ENCODE measurements around the gene AUNIP.
A peak's percentile ranks its signal among the peaks of the same experiment; 100 is the strongest.

Gene AUNIP

GRCh38 chr1:25819491-25820246, 39.6 kb downstream of the AUNIP start, which contains the start of gene MTFR1L:
TSS of gene MTFR1L (plus strand) at chr1:25819954. CDS start at chr1:25823105, 3,151 bp downstream.
- Histone ChIP-seq H3K4me1 (ENCODE audit: low read length) (peaks cover 11% of the 10 kb centered on the region), H3K9me3 (replicated peaks; ENCODE audit: insufficient read depth, low read length) (no peaks in the 10 kb centered on the region), H3K36me3 (replicated peaks; ENCODE audit: insufficient read depth, low read length) (no peaks in the 10 kb centered on the region), H3K9ac (ENCODE audit: low read length) (peak within 1 kb of the TSS; percentile 82), H3K9me2 (replicated peaks; ENCODE audit: insufficient read depth, low read length) (no peaks in the 10 kb centered on the region), H3K4me2 (ENCODE audit: low read depth, low read length) (peak within 1 kb of the TSS; percentile 91), H2AFZ (ENCODE audit: low read length) (peak within 1 kb of the TSS; percentile 91), H3K27me3 (replicated peaks; ENCODE audit: insufficient read depth, low read length) (no peaks in the 10 kb centered on the region), H3K27ac (ENCODE audit: low read length) (peak within 1 kb of the TSS; percentile 78; the same call in 1 of the 2 replicates), H4K20me1 (ENCODE audit: insufficient read depth, low read length) (no peaks in the 10 kb centered on the region), H3F3A (ENCODE audit: insufficient read depth, low read length) (peaks cover 15% of the 10 kb centered on the region; the same call in 1 of the 2 replicates), H3K79me2 (ENCODE audit: low read length) (peaks cover 19% of the 10 kb centered on the region), H3K4me3 (ENCODE audit: low read length) (peak within 1 kb of the TSS; percentile 69)
- peak; percentile 94 for DNase-seq
- TF ChIP-seq EZH2phosphoT487 (IDR thresholded peaks at IDR 0.05; ENCODE audit: low read length) = no peak
- TF ChIP-seq EZH2 (optimal IDR thresholded peaks at IDR 0.05; ENCODE audit: low read depth, low read length) = no peak
- TF ChIP-seq CTCF (IDR thresholded peaks at IDR 0.05; ENCODE audit: low read length) = no peak

GRCh38 chr1:25818569-25818968, 40.7 kb downstream of the AUNIP start:
- H3K4me2 ChIP-seq (ENCODE audit: low read depth, low read length) = peak overlapping the region; percentile 91; the same call in 1 of the 2 replicates
- H3K9me2 ChIP-seq (replicated peaks; ENCODE audit: insufficient read depth, low read length) = no peaks in the 10 kb centered on the region
- peaks cover 19% of the 10 kb centered on the region for H3K79me2 ChIP-seq (ENCODE audit: low read length)
- peaks cover 11% of the 10 kb centered on the region for H3K4me1 ChIP-seq (ENCODE audit: low read length)
- DNase-seq = no peak
- no peaks in the 10 kb centered on the region for H3K27me3 ChIP-seq (replicated peaks; ENCODE audit: insufficient read depth, low read length)
- H3K9me3 ChIP-seq (replicated peaks; ENCODE audit: insufficient read depth, low read length) = no peaks in the 10 kb centered on the region
- no peaks in the 10 kb centered on the region for H4K20me1 ChIP-seq (ENCODE audit: insufficient read depth, low read length)
- H2AFZ ChIP-seq (ENCODE audit: low read length) = no peak overlapping the region
- peaks cover 15% of the 10 kb centered on the region; the same call in 1 of the 2 replicates for H3F3A ChIP-seq (ENCODE audit: insufficient read depth, low read length)
- TF ChIP-seq EZH2 (optimal IDR thresholded peaks at IDR 0.05; ENCODE audit: low read depth, low read length) (no peak), CTCF (IDR thresholded peaks at IDR 0.05; ENCODE audit: low read length) (no peak), EZH2phosphoT487 (IDR thresholded peaks at IDR 0.05; ENCODE audit: low read length) (no peak)
- no peaks in the 10 kb centered on the region for H3K36me3 ChIP-seq (replicated peaks; ENCODE audit: insufficient read depth, low read length)
- H3K4me3 ChIP-seq (ENCODE audit: low read length) = no peak overlapping the region
- H3K9ac ChIP-seq (ENCODE audit: low read length) = no peak overlapping the region
- no peak overlapping the region for H3K27ac ChIP-seq (ENCODE audit: low read length)

- H3K4me3 ChIP-seq (ENCODE audit: low read length) = no peak overlapping the region
- no peaks in the 10 kb centered on the region for H3K9me2 ChIP-seq (replicated peaks; ENCODE audit: insufficient read depth, low read length)
- H2AFZ ChIP-seq (ENCODE audit: low read length) = no peak overlapping the region
- no peak for DNase-seq
- H3K4me1 ChIP-seq (ENCODE audit: low read length) = peaks cover 11% of the 10 kb centered on the region
- H3K27me3 ChIP-seq (replicated peaks; ENCODE audit: insufficient read depth, low read length) = no peaks in the 10 kb centered on the region
- no peak overlapping the region for H3K27ac ChIP-seq (ENCODE audit: low read length)
- H3K9ac ChIP-seq (ENCODE audit: low read length) = no peak overlapping the region
- H3K79me2 ChIP-seq (ENCODE audit: low read length) = peaks cover 19% of the 10 kb centered on the region
- TF ChIP-seq CTCF (IDR thresholded peaks at IDR 0.05; ENCODE audit: low read length) = no peak
- TF ChIP-seq EZH2phosphoT487 (IDR thresholded peaks at IDR 0.05; ENCODE audit: low read length) = no peak
- no peak for TF ChIP-seq EZH2 (optimal IDR thresholded peaks at IDR 0.05; ENCODE audit: low read depth, low read length)
- H3K4me2 ChIP-seq (ENCODE audit: low read depth, low read length) = no peak overlapping the region
- no peaks in the 10 kb centered on the region for H4K20me1 ChIP-seq (ENCODE audit: insufficient read depth, low read length)
- H3K9me3 ChIP-seq (replicated peaks; ENCODE audit: insufficient read depth, low read length) = no peaks in the 10 kb centered on the region
- no peaks in the 10 kb centered on the region for H3K36me3 ChIP-seq (replicated peaks; ENCODE audit: insufficient read depth, low read length)
- H3F3A ChIP-seq (ENCODE audit: insufficient read depth, low read length) = peaks cover 15% of the 10 kb centered on the region; the same call in 1 of the 2 replicates
Observed at GRCh38 chr1:25817840-25818501, 41.3 kb downstream of the AUNIP start.
